GM20431 (cell line): ENCODE data around the gene OSGEP.

ENCODE experiments used
- in situ Hi-C: fragments of 300-500 bp; cut with MseI, MboI; formaldehyde crosslinking; loops from one replicate; pipeline ENCODE4 v1.15.0; 2020; ENCODE audit warnings: low sequenced_read_pairs; ENCODE audit not compliant: unreplicated experiment

The OSGEP gene

GRCh38 chr14:20403521-20403920 is 51.1 kb downstream of the OSGEP start:
- in situ Hi-C loops = no loop called here

- in situ Hi-C loops = no loop called here
Measured at GRCh38 chr14:20400965-20401593, 53.5 kb downstream of the OSGEP start.

GRCh38 chr14:20400589-20400964 is 54.0 kb downstream of the OSGEP start:
- in situ Hi-C loops = no loop called here

- in situ Hi-C loops = no loop called here
Measured at GRCh38 chr14:20397511-20397910, 57.1 kb downstream of the OSGEP start.
